AG04449 (cell line): ENCODE measurements around the gene TBC1D30.
A peak's percentile ranks its signal among the peaks of the same experiment; 100 is the strongest.
"Not testable (repeated sequence)": the region's sequence is repeated elsewhere in the genome, so short reads cannot be mapped to it uniquely, and the experiment has no call there.

Experiments
- CTCF ChIA-PET: fragments of 350-600 bp; formaldehyde crosslinking; extraction: SDS; loops from one replicate; lab custom pipeline; 2021; ENCODE audit warnings: antibody characterized with exemption; lab: Yijun Ruan, JAX
- POLR2A ChIA-PET: fragments of 400-600, 350-600 bp; formaldehyde crosslinking; extraction: SDS; loops from one replicate; lab custom pipeline; 2020; ENCODE audit warnings: antibody characterized with exemption, inconsistent platforms; lab: Yijun Ruan, JAX
- DNase-seq: peaks from one replicate; pipeline ENCODE4 v3.0.0-alpha.2; 2010; ENCODE audit warnings: low read depth, low spot score
- H3K4me3 ChIP-seq: 2 replicates; pipeline ENCODE4 v1.5.1; 2011; ENCODE audit warnings: low read depth, mild to moderate bottlenecking, control low read depth, low read length
- CTCF ChIP-seq: IDR thresholded peaks from one replicate; pipeline ENCODE4 v1.5.1; 2011; ENCODE audit warnings: mild to moderate bottlenecking, moderate library complexity, low read length, control low read depth, inconsistent platforms; ENCODE audit not compliant: insufficient read depth; ENCODE audit errors: missing control alignments

The TBC1D30 gene

GRCh38 chr12:64800640-64801039 lies 23.8 kb upstream of the TBC1D30 start:
- no peak for TF ChIP-seq CTCF
- POLR2A ChIA-PET: no interaction called here
- no peak overlapping the region for H3K4me3 ChIP-seq
- CTCF ChIA-PET: interaction anchor here (0.9 to 2.9 kb wide), 10 partner anchors 9 to 323 kb away, joined by 3 to 36 read pairs (median 6); no protein-coding TSS in a partner anchor
- no peak for DNase-seq

GRCh38 chr12:64801381-64801780 lies 23.1 kb upstream of the TBC1D30 start:
- TF ChIP-seq CTCF: peak; percentile 27
- DNase-seq: no peak
- ChIA-PET CTCF (interaction anchor here (0.7 to 2.9 kb wide), 34 partner anchors 9 to 457 kb away, joined by 3 to 36 read pairs (median 4); partner anchors contain the start of gene TBC1D30), POLR2A (no interaction called here)
- H3K4me3 ChIP-seq: no peak overlapping the region

GRCh38 chr12:64802180-64802775 lies 22.2 kb upstream of the TBC1D30 start:
- CTCF ChIA-PET: interaction anchor here (0.6 to 2.9 kb wide), 35 partner anchors 8 to 456 kb away, joined by 3 to 36 read pairs (median 4); partner anchors contain the start of gene TBC1D30
- H3K4me3 ChIP-seq, DNase-seq, POLR2A ChIA-PET: not testable (repeated sequence)
- peak; percentile 91 for TF ChIP-seq CTCF

- POLR2A ChIA-PET: no interaction called here
- H3K4me3 ChIP-seq: no peak overlapping the region
- DNase-seq: no peak
- no peak for TF ChIP-seq CTCF
- CTCF ChIA-PET: interaction anchor here (1.0 to 6.9 kb wide), 2 partner anchors 9 to 318 kb away, joined by 3 to 46 read pairs; no protein-coding TSS in a partner anchor
Measured at GRCh38 chr12:64806173-64806572, 18.3 kb upstream of the TBC1D30 start.

- H3K4me3 ChIP-seq: no peak overlapping the region
- ChIA-PET CTCF (interaction anchor here (1.0 to 6.9 kb wide), 2 partner anchors 10 to 317 kb away, joined by 3 to 46 read pairs; no protein-coding TSS in a partner anchor), POLR2A (no interaction called here)
- no peak for TF ChIP-seq CTCF
- DNase-seq: no peak
Measured at GRCh38 chr12:64806593-64807460, 17.6 kb upstream of the TBC1D30 start.

GRCh38 chr12:64808110-64808509 lies 16.3 kb upstream of the TBC1D30 start:
- CTCF ChIA-PET: interaction anchor here (6.9 kb wide), 1 partner anchor 11 kb away, joined by 46 read pairs; no protein-coding TSS in a partner anchor
- no peak for DNase-seq
- TF ChIP-seq CTCF: no peak
- POLR2A ChIA-PET: no interaction called here
- H3K4me3 ChIP-seq: no peak overlapping the region
